ENCODE data around the gene SLC7A1. TPM values are rescaled to one million over a fixed set of nuclear protein-coding genes. Genes with fewer than 3 reads are reported as not detected.

The SLC7A1 gene
- total and polyA plus RNA-seq, 2 donors (not counting 3 experiments of a cell fraction or from before 2014, with no cell fraction given) = 21.0 to 79.3 TPM

DNA sequence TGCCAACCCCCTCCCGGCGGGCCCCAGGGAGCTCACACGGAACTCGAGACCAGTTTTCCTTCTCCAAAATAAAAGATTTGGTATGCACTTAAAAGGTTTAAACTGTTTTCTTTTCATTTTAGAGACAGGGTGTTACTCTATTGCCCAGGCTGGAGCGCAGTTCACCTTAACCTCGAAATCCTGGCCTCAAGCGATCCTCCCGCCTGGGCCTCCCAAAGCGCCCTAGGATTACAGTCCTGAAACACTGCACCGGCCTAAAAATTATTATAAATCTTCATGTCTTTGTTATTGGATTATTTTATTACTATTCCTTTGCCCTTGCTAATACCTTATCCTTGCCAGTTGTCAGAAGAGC, 553 bp upstream of the SLC7A1 start:
- peak overlapping the region; percentile 54 for H3K9ac ChIP-seq (replicated peaks; ENCODE audit: extremely low read depth, insufficient read depth, low read length)
- H3K36me3 ChIP-seq (ENCODE audit: control insufficient read depth in 2 of 2, extremely low read depth in 1 of 2, insufficient read depth in 2 of 2, low read length in 2 of 2) = no peaks in the 10 kb centered on the region
- FAIRE-seq (no peak), DNase-seq (ENCODE audit: low read depth, low spot score) (no peak)
- H3K4me1 ChIP-seq (ENCODE audit: control insufficient read depth, extremely low read depth, insufficient read depth, low read length) = peaks cover 20% of the 10 kb centered on the region
- no peaks in the 10 kb centered on the region for H3K9me3 ChIP-seq (replicated peaks; ENCODE audit: control insufficient read depth, insufficient read depth, low read length)
- no TSS peak for BruUV-seq (replicated peaks)
- POLR2A ChIA-PET = interaction anchor here (1.2 kb wide), 1 partner anchor 10 kb away, joined by 4 read pairs; no protein-coding TSS in a partner anchor
- H3K9me1 ChIP-seq (replicated peaks; ENCODE audit: control insufficient read depth, extremely low read depth, insufficient read depth, low read length) = no peaks in the 10 kb centered on the region
- H2AFZ ChIP-seq (ENCODE audit: low read depth, low read length) = peak overlapping the region; percentile 78
- no peak overlapping the region for H3K27ac ChIP-seq (ENCODE audit: insufficient read depth, low read depth, low read length)
- peak overlapping the region; percentile 37 to 66 (median 43) for H3K4me3 ChIP-seq (replicated peaks in 1 of 3; ENCODE audit: insufficient read depth in 1 of 3, low read depth in 1 of 3, low read length in 3 of 3)
- H3K4me2 ChIP-seq (ENCODE audit: insufficient read depth, low read length) = peak overlapping the region; percentile 67
- dilution Hi-C loops (cut with MboI; ENCODE audit: extremely low pct_ligation_motif_present, low sequenced_read_pairs) = no loop called here
- CTCF ChIA-PET = interaction anchor here (0.7 to 2.6 kb wide), 6 partner anchors 18 to 519 kb away, joined by 3 to 15 read pairs (median 5); no protein-coding TSS in a partner anchor
- peaks cover 43% of the 10 kb centered on the region for H3K79me2 ChIP-seq (ENCODE audit: control insufficient read depth, insufficient read depth, low read length)
- no peaks in the 10 kb centered on the region for H3K27me3 ChIP-seq (ENCODE audit: control insufficient read depth in 2 of 2, insufficient read depth in 2 of 2, low read length in 2 of 2)
- no peak for TF ChIP-seq FOS (IDR thresholded peaks at IDR 0.05; ENCODE audit: borderline replicate concordance, insufficient read depth, low read length)
- TF ChIP-seq JUN (IDR thresholded peaks at IDR 0.05; ENCODE audit: borderline replicate concordance, insufficient read depth, insufficient read length, low read depth) = no peak
- no peak for TF ChIP-seq POLR2A (IDR thresholded peaks at IDR 0.05; ENCODE audit: low read depth, low read length)
- no peak for TF ChIP-seq GATA2 (IDR thresholded peaks at IDR 0.05; ENCODE audit: insufficient read depth, insufficient read length, low read depth, low read length)
- TF ChIP-seq, protein P1, sequence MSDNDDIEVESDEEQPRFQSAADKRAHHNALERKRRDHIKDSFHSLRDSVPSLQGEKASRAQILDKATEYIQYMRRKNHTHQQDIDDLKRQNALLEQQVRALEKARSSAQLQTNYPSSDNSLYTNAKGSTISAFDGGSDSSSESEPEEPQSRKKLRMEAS (IDR thresholded peaks at IDR 0.05; ENCODE audit: insufficient read depth, insufficient read length) = no peak
- no peak for TF ChIP-seq MYC (IDR thresholded peaks at IDR 0.05; ENCODE audit: low read depth, low read length)
- TF ChIP-seq EZH2 (IDR thresholded peaks at IDR 0.05; ENCODE audit: borderline replicate concordance, low read depth, low read length, severe bottlenecking) = no peak
- TF ChIP-seq, protein P2, sequence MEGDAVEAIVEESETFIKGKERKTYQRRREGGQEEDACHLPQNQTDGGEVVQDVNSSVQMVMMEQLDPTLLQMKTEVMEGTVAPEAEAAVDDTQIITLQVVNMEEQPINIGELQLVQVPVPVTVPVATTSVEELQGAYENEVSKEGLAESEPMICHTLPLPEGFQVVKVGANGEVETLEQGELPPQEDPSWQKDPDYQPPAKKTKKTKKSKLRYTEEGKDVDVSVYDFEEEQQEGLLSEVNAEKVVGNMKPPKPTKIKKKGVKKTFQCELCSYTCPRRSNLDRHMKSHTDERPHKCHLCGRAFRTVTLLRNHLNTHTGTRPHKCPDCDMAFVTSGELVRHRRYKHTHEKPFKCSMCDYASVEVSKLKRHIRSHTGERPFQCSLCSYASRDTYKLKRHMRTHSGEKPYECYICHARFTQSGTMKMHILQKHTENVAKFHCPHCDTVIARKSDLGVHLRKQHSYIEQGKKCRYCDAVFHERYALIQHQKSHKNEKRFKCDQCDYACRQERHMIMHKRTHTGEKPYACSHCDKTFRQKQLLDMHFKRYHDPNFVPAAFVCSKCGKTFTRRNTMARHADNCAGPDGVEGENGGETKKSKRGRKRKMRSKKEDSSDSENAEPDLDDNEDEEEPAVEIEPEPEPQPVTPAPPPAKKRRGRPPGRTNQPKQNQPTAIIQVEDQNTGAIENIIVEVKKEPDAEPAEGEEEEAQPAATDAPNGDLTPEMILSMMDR (IDR thresholded peaks at IDR 0.05; ENCODE audit: extremely low read depth in 1 of 2, insufficient read depth in 1 of 2, low read depth in 1 of 2, low read length in 2 of 2) = no peak
- TF ChIP-seq POLR2AphosphoS5 (IDR thresholded peaks at IDR 0.05; ENCODE audit: insufficient read depth, low read depth, low read length) = no peak
- H4K20me1 ChIP-seq (replicated peaks; ENCODE audit: control insufficient read depth, extremely low read depth, insufficient read depth, low read length) = no peaks in the 10 kb centered on the region
- intact Hi-C loops (cut with micrococcal nuclease) = loop anchor here (10.0 kb wide), 1 partner anchor 329 kb away; no protein-coding TSS in a partner anchor

Measured in endothelial cell of umbilical vein (primary cell).